Liver (tissue), 9 donors: ENCODE measurements around the gene SLC27A4. TPM values are rescaled to one million over a fixed set of nuclear protein-coding genes. Genes with fewer than 3 reads are reported as not detected.

ENCODE experiments used
- DNase-seq: peaks from one replicate; pipeline ENCODE4 v3.0.0-alpha.2; 2017; ENCODE audit warnings: low spot score
- H3K27ac ChIP-seq, 2 donors: one replicate each; pipeline ENCODE4 v1.7.0; 2013; ENCODE audit warnings: inconsistent platforms in 2 of 2, low read length in 2 of 2, control low read depth in 1 of 2, low read depth in 1 of 2, mild to moderate bottlenecking in 1 of 2
- H3K27me3 ChIP-seq, 4 donors: one replicate each; pipeline versions ENCODE4 v1.6.1 to v1.7.0; 2013; ENCODE audit warnings: low read length in 3 of 4, inconsistent platforms in 1 of 4, mild to moderate bottlenecking in 1 of 4, moderate library complexity in 1 of 4; ENCODE audit not compliant: control insufficient read depth in 4 of 4, insufficient read depth in 4 of 4
- H3K36me3 ChIP-seq, 4 donors: one replicate each; pipeline versions ENCODE4 v1.6.1 to v1.7.0; 2013; ENCODE audit warnings: low read length in 3 of 4, mild to moderate bottlenecking in 3 of 4, low read depth in 1 of 4, moderate library complexity in 1 of 4; ENCODE audit not compliant: control insufficient read depth in 4 of 4, insufficient read depth in 3 of 4
- H3K4me1 ChIP-seq, 4 donors: one replicate each; pipeline versions ENCODE4 v1.6.1 to v1.7.0; 2013; ENCODE audit warnings: low read length in 3 of 4, mild to moderate bottlenecking in 3 of 4, moderate library complexity in 1 of 4; ENCODE audit not compliant: control insufficient read depth in 4 of 4, insufficient read depth in 4 of 4
- H3K4me3 ChIP-seq, 3 donors: one replicate each; pipeline versions ENCODE4 v1.6.1 to v1.7.0; 2013; ENCODE audit warnings: low read length in 3 of 3, control low read depth in 1 of 3, low read depth in 1 of 3, mild to moderate bottlenecking in 1 of 3
- H3K9ac ChIP-seq, 2 donors: one replicate each; pipeline ENCODE4 v1.7.0; 2013; ENCODE audit warnings: low read length in 2 of 2, mild to moderate bottlenecking in 2 of 2, moderate library complexity in 2 of 2, control low read depth in 1 of 2, low read depth in 1 of 2
- H3K9me3 ChIP-seq, 4 donors: one replicate each; pipeline versions ENCODE4 v1.6.1 to v1.7.0; 2013; ENCODE audit warnings: low read length in 3 of 4; ENCODE audit not compliant: control insufficient read depth in 4 of 4
- CTCF ChIP-seq: fragments of 150-350 bp; IDR thresholded peaks from 2 replicates; pipeline ENCODE4 v1.5.1; 2017; ENCODE audit warnings: improper control_type of control experiment, low read depth, low read length; ENCODE audit not compliant: missing input control
- EGR1 ChIP-seq, 2 donors: IDR thresholded peaks; 2 replicates each; pipeline ENCODE4 v1.6.1; 2016 to 2018; ENCODE audit warnings: antibody characterized with exemption in 2 of 2, low read depth in 2 of 2
- FOXA1 ChIP-seq: IDR thresholded peaks from 2 replicates; pipeline ENCODE4 v1.6.1; 2016; ENCODE audit warnings: antibody characterized with exemption
- FOXA2 ChIP-seq: IDR thresholded peaks from 2 replicates; pipeline ENCODE4 v1.6.1; 2016; ENCODE audit warnings: antibody characterized with exemption
- GABPA ChIP-seq, 2 donors: IDR thresholded peaks in 1 of 2; conservative IDR thresholded peaks in 1 of 2; 2 replicates each; pipeline ENCODE4 v1.6.1; 2016; ENCODE audit warnings: antibody characterized with exemption in 2 of 2, mild to moderate bottlenecking in 1 of 2, moderate library complexity in 1 of 2
- HNF4A ChIP-seq, 2 donors: conservative IDR thresholded peaks; 2 replicates each; pipeline ENCODE4 v1.6.1; 2016; ENCODE audit warnings: antibody characterized with exemption in 2 of 2, mild to moderate bottlenecking in 2 of 2
- HNF4G ChIP-seq: IDR thresholded peaks from 2 replicates; pipeline ENCODE4 v1.6.1; 2016; ENCODE audit warnings: antibody characterized with exemption
- NR2F2 ChIP-seq: IDR thresholded peaks from 2 replicates; pipeline ENCODE4 v1.6.1; 2016; ENCODE audit warnings: antibody characterized with exemption
- REST ChIP-seq: IDR thresholded peaks from 2 replicates; pipeline ENCODE4 v1.6.1; 2016; ENCODE audit warnings: antibody characterized with exemption, mild to moderate bottlenecking
- RXRA ChIP-seq, 2 donors: IDR thresholded peaks; 2 replicates each; pipeline ENCODE4 v1.6.1; 2017 to 2018; ENCODE audit warnings: antibody characterized with exemption in 2 of 2, mild to moderate bottlenecking in 1 of 2
- SP1 ChIP-seq: IDR thresholded peaks from 2 replicates; pipeline ENCODE4 v1.6.1; 2018; ENCODE audit warnings: antibody characterized with exemption, mild to moderate bottlenecking
- YY1 ChIP-seq: IDR thresholded peaks from 2 replicates; pipeline ENCODE4 v1.6.1; 2016; ENCODE audit warnings: antibody characterized with exemption, mild to moderate bottlenecking
- ZBTB33 ChIP-seq: IDR thresholded peaks from 2 replicates; pipeline ENCODE4 v1.6.1; 2016; ENCODE audit warnings: antibody characterized with exemption
- WGBS: extraction: QIAGEN DNeasy Blood & Tissue Kit; methylation state at CpG from one replicate; pipeline ENCODE4 v1.1.7; 2013; 5-methylcytosine and 5-hydroxymethylcytosine counted together
- polyA plus RNA-seq, 2 donors: library from polyadenylated mRNA; stranded (reverse) in 1 of 2; unstranded in 1 of 2; fragments of 200-250 nt in 1 of 2; fragments of >200 nt in 1 of 2; fragmentation: Nextera tagmentation in 1 of 2; extraction: Ambion mirVana in 1 of 2; gene quantifications; one replicate each; pipeline versions ENCODE4 v1.2.1 to v1.2.3, GENCODE V29; 2013 to 2015
- total RNA-seq, 2 donors: library from RNA; depleted of rRNA; stranded (reverse); fragments of >200 nt; gene quantifications; one replicate each; pipeline ENCODE4 v1.2.3, GENCODE V29; 2014
- TF ChIP-seq, protein P1 (sequence below): IDR thresholded peaks from 2 replicates; pipeline ENCODE4 v1.6.1; 2016; ENCODE audit warnings: antibody characterized with exemption
- TF ChIP-seq, protein P2 (sequence below): IDR thresholded peaks from 2 replicates; pipeline ENCODE4 v1.6.1; 2016; ENCODE audit warnings: antibody characterized with exemption
- donor health status: healthy.
- donor health status: healthy.
- donor health status: healthy.
- donor health status: healthy.
- donor health status: healthy.

SLC27A4 gene
- total and polyA plus RNA-seq, 4 donors: 5.9 to 36.4 (median 14.7) TPM

DNA sequence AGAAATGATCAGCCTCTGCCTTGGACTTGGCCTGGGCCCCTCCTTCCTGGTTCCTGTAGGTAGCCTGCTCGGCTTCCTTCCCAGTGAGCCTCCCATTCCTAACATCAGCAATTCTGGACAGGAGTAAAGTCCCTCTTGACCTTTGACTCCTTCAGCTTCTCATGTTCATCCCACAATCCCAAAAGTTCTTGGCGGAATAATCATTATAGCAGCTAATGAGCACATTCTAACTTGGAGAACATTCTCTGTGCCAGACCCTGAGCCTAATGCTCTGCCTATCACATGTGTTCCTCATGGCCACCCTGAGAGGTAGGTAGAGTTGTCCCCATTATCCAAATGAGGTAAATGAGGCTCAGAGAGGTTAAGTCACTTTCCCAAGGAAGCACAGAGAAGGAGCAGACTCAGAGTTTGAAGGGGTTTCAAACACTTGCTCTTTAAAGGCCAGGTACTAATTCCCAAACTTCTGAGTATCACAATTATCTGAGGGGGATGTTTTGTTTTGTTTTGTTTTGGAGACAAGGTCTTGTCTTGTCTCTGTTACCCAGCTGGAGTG, 43.0 kb upstream of the SLC27A4 start:
- no peaks in the 10 kb centered on the region for H3K27me3 ChIP-seq
- peaks cover 2 to 16% (median 13%) of the 10 kb centered on the region in 4 donors for H3K4me1 ChIP-seq
- H3K4me3 ChIP-seq: no peak overlapping the region
- DNase-seq: no peak
- H3K27ac ChIP-seq: peak overlapping the region; percentile 68 to 93
- TF ChIP-seq EGR1 (IDR thresholded peaks at IDR 0.05; ENCODE audit: low read depth in 2 of 2) (peak in 1 of 2 donors; percentile 16), NR2F2 (peak; percentile 35), GABPA (IDR thresholded peaks at IDR 0.05 in 1 of 2, conservative IDR thresholded peaks at IDR 0.05 in 1 of 2) (peak in 1 of 2 donors; percentile 32), HNF4A (conservative IDR thresholded peaks at IDR 0.05) (peak; percentile 60 to 64), HNF4G (peak; percentile 26)
- TF ChIP-seq, protein P1, sequence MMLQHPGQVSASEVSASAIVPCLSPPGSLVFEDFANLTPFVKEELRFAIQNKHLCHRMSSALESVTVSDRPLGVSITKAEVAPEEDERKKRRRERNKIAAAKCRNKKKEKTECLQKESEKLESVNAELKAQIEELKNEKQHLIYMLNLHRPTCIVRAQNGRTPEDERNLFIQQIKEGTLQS: no peak
- no peaks in the 10 kb centered on the region for H3K36me3 ChIP-seq
- no peaks in the 10 kb centered on the region for H3K9me3 ChIP-seq
- H3K9ac ChIP-seq: no peak overlapping the region
- 76% methylated on average over 2 of the region's 2 CpGs for WGBS

DNA sequence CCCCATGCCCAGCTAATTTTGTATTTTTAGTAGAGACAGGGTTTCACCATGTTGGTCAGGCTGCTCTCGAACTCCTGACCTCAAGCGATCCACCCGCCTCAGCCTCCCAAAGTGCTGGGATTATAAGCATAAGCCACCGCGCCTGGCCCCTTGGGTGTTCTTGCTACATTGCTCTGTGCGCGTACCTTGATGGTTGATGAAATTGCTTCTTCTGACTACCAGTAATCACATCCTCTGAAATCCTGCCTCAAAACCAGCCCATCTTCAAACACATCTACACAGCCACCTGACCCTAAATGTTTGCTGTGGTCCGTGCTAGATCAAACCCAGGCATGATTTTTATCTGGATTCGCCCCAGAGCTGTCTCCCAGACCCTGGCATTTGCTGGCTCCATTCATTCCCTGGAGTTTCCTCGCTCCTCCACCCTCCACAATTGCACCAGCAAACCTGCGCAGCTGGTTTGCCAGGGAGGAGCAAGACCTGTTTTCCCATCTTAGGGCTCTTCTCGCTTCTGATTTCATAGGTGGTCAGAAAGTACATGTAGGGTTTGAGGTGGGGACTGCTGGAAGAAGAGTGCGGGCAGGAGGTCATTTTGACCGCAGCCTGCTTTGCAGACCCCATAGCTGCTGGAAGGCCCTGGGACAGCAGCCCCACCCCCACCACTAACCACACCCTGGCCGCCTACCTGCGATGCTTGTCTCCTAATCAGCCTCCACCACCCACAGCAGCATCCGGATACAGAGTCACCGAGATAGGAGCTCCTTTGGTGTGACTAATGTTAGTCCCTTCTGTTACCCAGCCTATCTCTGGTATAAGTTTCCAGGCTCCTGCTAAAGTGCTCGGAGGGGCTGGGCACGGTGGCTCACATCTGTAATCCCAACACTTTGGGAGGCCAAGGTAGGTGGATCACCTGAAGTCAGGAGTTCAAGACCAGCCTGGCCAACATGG, 41.5 kb upstream of the SLC27A4 start:
- WGBS: 89% methylated on average over 20 of the region's 20 CpGs
- Histone ChIP-seq H3K27me3 (no peaks in the 10 kb centered on the region), H3K27ac (no peak overlapping the region), H3K4me3 (no peak overlapping the region), H3K36me3 (no peaks in the 10 kb centered on the region), H3K9me3 (no peaks in the 10 kb centered on the region), H3K9ac (no peak overlapping the region), H3K4me1 (peaks cover 2 to 16% (median 13%) of the 10 kb centered on the region in 4 donors)
- TF ChIP-seq HNF4A (conservative IDR thresholded peaks at IDR 0.05): no peak
- TF ChIP-seq GABPA (IDR thresholded peaks at IDR 0.05 in 1 of 2, conservative IDR thresholded peaks at IDR 0.05 in 1 of 2): no peak
- no peak for TF ChIP-seq CTCF
- TF ChIP-seq FOXA1: no peak
- no peak for TF ChIP-seq SP1
- TF ChIP-seq, protein P2, sequence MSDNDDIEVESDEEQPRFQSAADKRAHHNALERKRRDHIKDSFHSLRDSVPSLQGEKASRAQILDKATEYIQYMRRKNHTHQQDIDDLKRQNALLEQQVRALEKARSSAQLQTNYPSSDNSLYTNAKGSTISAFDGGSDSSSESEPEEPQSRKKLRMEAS: no peak
- TF ChIP-seq EGR1 (IDR thresholded peaks at IDR 0.05; ENCODE audit: low read depth in 2 of 2): no peak
- no peak for TF ChIP-seq REST
- no peak for TF ChIP-seq RXRA (IDR thresholded peaks at IDR 0.05)
- no peak for TF ChIP-seq YY1
- no peak for TF ChIP-seq ZBTB33
- no peak for TF ChIP-seq FOXA2
- TF ChIP-seq, protein P1: no peak
- no peak for DNase-seq
